ENCODE data around the gene CCDC88B.

DNA sequence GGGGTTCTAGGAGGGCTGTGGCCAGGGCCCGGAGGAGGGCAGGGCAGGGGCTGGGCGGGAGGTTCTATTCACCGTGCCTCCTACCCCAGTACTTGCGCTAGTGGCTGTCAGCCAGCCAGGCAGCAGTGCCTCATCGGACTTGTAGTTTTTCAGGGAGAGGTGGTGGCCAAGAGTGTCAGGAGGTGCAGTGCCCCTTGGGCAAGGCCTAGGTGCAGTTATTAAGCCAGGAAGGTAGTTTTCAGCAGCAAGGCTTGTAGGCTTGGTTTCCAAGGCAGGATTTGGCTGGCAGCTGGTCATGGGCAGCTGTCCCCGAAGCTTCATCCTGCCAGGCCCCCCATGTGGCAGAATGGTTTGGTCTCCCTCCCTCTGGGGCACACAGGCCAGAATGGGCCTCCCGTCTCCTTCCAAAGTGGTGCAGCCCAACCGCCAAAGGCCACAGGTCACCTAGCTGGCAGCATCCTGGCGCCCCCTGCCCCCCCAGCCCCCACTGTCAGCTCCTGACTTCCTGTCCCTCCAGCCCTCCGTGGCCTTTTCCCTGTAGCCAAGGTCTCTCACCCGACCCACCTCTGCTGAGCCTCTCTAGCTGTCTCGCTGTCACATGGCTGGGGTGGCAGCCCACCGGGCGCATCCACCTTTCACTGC, 8.5 kb downstream of the CCDC88B start:
- TF ChIP-seq, protein P1, sequence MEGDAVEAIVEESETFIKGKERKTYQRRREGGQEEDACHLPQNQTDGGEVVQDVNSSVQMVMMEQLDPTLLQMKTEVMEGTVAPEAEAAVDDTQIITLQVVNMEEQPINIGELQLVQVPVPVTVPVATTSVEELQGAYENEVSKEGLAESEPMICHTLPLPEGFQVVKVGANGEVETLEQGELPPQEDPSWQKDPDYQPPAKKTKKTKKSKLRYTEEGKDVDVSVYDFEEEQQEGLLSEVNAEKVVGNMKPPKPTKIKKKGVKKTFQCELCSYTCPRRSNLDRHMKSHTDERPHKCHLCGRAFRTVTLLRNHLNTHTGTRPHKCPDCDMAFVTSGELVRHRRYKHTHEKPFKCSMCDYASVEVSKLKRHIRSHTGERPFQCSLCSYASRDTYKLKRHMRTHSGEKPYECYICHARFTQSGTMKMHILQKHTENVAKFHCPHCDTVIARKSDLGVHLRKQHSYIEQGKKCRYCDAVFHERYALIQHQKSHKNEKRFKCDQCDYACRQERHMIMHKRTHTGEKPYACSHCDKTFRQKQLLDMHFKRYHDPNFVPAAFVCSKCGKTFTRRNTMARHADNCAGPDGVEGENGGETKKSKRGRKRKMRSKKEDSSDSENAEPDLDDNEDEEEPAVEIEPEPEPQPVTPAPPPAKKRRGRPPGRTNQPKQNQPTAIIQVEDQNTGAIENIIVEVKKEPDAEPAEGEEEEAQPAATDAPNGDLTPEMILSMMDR (IDR thresholded peaks at IDR 0.05): no peak
- no peak for TF ChIP-seq POLR2A (IDR thresholded peaks at IDR 0.05)

Measured in suprapubic skin (tissue), 3 donors.